GM12878 (cell line): ENCODE measurements around the gene ZBTB7B. TPM values are rescaled to one million over a fixed set of nuclear protein-coding genes. Genes with fewer than 3 reads are reported as not detected.
A peak's percentile ranks its signal among the peaks of the same experiment; 100 is the strongest.

ENCODE experiments used
- ATAC-seq: fragments of 200-7000 bp; cut with Tn5 transposase; 3 replicates; pipeline ENCODE4 v1.9.1; 2020; ENCODE audit warnings: mild to moderate bottlenecking, moderate library complexity
- BruUV-seq: library from RNA; stranded (reverse); fragments of 400-500 nt; replicated peaks from 2 replicates; lab custom pipeline; 2021; lab: Mats Ljungman, UMichigan
- CTCF ChIA-PET: fragments of 300-600 bp; sonication (Branson Sonifier 250); formaldehyde crosslinking; extraction: SDS; loops from one replicate; lab custom pipeline; 2021; ENCODE audit warnings: inconsistent platforms; lab: Yijun Ruan, JAX
- POLR2A ChIA-PET: fragments of 350-600 bp; formaldehyde crosslinking; extraction: SDS; loops from one replicate; lab custom pipeline; 2021; ENCODE audit warnings: inconsistent platforms; lab: Charles Lee
- RAD21 ChIA-PET: fragments of 300-600 bp; sonication (Branson Sonifier 250); formaldehyde crosslinking; loops from one replicate; lab custom pipeline; 2023; ENCODE audit warnings: antibody characterized with exemption; ENCODE audit not compliant: unreplicated experiment; lab: Charles Lee
- SMC1A ChIA-PET: fragments of 300-600 bp; sonication (Branson Sonifier 250); formaldehyde crosslinking; loops from one replicate; lab custom pipeline; 2023; ENCODE audit not compliant: unreplicated experiment, uncharacterized antibody; lab: Charles Lee
- DNase-seq: peaks from one replicate; pipeline ENCODE4 v3.0.0-alpha.2; 2011; ENCODE audit warnings: low read depth, low spot score
- FAIRE-seq: peaks from 3 replicates; lab custom pipeline; 2011; peaks lifted over from hg19 to GRCh38; lab: Jason Lieb, UNC
- H2AFZ ChIP-seq: 2 replicates; pipeline ENCODE4 v1.6.0; 2011; ENCODE audit warnings: low read depth, low read length, control low read depth; ENCODE audit not compliant: control insufficient read depth
- H3K27ac ChIP-seq: 2 replicates; pipeline ENCODE4 v1.5.1; 2011; ENCODE audit warnings: control low read depth; ENCODE audit not compliant: control insufficient read depth, insufficient read depth
- H3K27me3 ChIP-seq, 2 experiments: replicated peaks in 1 of 2; 2 replicates each; pipeline versions ENCODE4 v1.6.0 to v1.6.1; 2011; ENCODE audit warnings: low read length in 1 of 2; ENCODE audit not compliant: control insufficient read depth in 2 of 2, insufficient read depth in 2 of 2
- H3K36me3 ChIP-seq, 2 experiments: 2 replicates each; pipeline ENCODE4 v1.5.1; 2011; ENCODE audit warnings: low read length in 1 of 2; ENCODE audit not compliant: control insufficient read depth in 2 of 2, insufficient read depth in 2 of 2
- H3K4me1 ChIP-seq: 2 replicates; pipeline ENCODE4 v1.6.1; 2011; ENCODE audit warnings: mild to moderate bottlenecking, low read length, moderate library complexity, mixed read lengths; ENCODE audit not compliant: control insufficient read depth, insufficient read depth
- H3K4me2 ChIP-seq: 2 replicates; pipeline ENCODE4 v1.6.0; 2011; ENCODE audit warnings: control low read depth; ENCODE audit not compliant: control insufficient read depth, insufficient read depth
- H3K4me3 ChIP-seq: fragments of 200-600 bp; sonication (generic); 2 replicates; pipeline ENCODE4 v1.5.1; 2016
- H3K79me2 ChIP-seq: 2 replicates; pipeline ENCODE4 v1.6.0; 2011; ENCODE audit warnings: low read length; ENCODE audit not compliant: control insufficient read depth, insufficient read depth
- H3K9ac ChIP-seq: 2 replicates; pipeline ENCODE4 v1.8.0; 2011; ENCODE audit warnings: low read length, control low read depth, mixed read lengths; ENCODE audit not compliant: control insufficient read depth, insufficient read depth
- H3K9me3 ChIP-seq: replicated peaks from 3 replicates; pipeline ENCODE4 v1.5.1; 2011; ENCODE audit warnings: mild to moderate bottlenecking, low read length; ENCODE audit not compliant: control insufficient read depth, insufficient read depth
- H4K20me1 ChIP-seq: 2 replicates; pipeline ENCODE4 v1.6.0; 2011; ENCODE audit not compliant: control insufficient read depth, insufficient read depth
- BRCA1 ChIP-seq: IDR thresholded peaks from 2 replicates; pipeline ENCODE4 v1.6.1; 2011; ENCODE audit warnings: low read depth, low read length, improper control_type of control experiment
- CTCF ChIP-seq, 3 experiments: IDR thresholded peaks in 2 of 3; conservative IDR thresholded peaks in 1 of 3; 2 replicates each; pipeline ENCODE4 v1.5.1; 2011; ENCODE audit warnings: low read depth in 3 of 3, low read length in 3 of 3, mild to moderate bottlenecking in 3 of 3, control low read depth in 2 of 3, moderate library complexity in 2 of 3, inconsistent platforms in 1 of 3, mixed read lengths in 1 of 3; ENCODE audit not compliant: control insufficient read depth in 2 of 3, insufficient read depth in 1 of 3; ENCODE audit errors: extremely low read depth in 1 of 3
- HDAC6 ChIP-seq: fragments of 200-600 bp; sonication (generic); IDR thresholded peaks from one replicate; pipeline ENCODE4 v1.8.0; 2017; ENCODE audit warnings: antibody characterized with exemption; ENCODE audit not compliant: unreplicated experiment
- SIX5 ChIP-seq: IDR thresholded peaks from 2 replicates; pipeline ENCODE4 v1.6.1; 2011; ENCODE audit warnings: mild to moderate bottlenecking, low read depth, low read length, moderate library complexity; ENCODE audit not compliant: severe bottlenecking
- ZBTB33 ChIP-seq: fragments of 450-650 bp; IDR thresholded peaks from 2 replicates; pipeline ENCODE4 v1.6.1; 2017; ENCODE audit warnings: mild to moderate bottlenecking
- WGBS: methylation state at CpG from one replicate; pipeline ENCODE4 v1.1.6; 2016; ENCODE audit warnings: low lambda C conversion rate; ENCODE audit not compliant: insufficient replicate concordance, insufficient coverage; ENCODE audit errors: missing lambda C conversion rate; 5-methylcytosine and 5-hydroxymethylcytosine counted together
- in situ Hi-C: fragments of 300-500 bp; cut with MboI; formaldehyde crosslinking; loops from 9 replicates; pipeline ENCODE4 v1.14.3; 2018; ENCODE audit warnings: mixed read lengths
- intact Hi-C: fragments of 100-400 bp; cut with micrococcal nuclease; formaldehyde crosslinking; loops from one replicate; pipeline ENCODE4 v1.14.2; 2022; ENCODE audit not compliant: unreplicated experiment
- polyA plus RNA-seq, 11 experiments: library from polyadenylated mRNA; depleted of rRNA in 4 of 11; unstranded in 6 of 11; stranded (reverse) in 5 of 11; fragments of >200 nt; fragmentation: Nextera tagmentation in 4 of 11; fragmentation: Illumina TruSeq in 1 of 11; extraction: Ambion mirVana in 4 of 11; extraction: Trizol in 1 of 11; gene quantifications; 1 replicate in 1 of 11; 2 replicates in 10 of 11; pipeline versions ENCODE4 v1.2.1 to v1.2.3, GENCODE V29; 2011 to 2016; ENCODE audit warnings: inconsistent platforms in 2 of 11, missing spikeins in 2 of 11, low read depth in 1 of 11
- total RNA-seq, 4 experiments: library from RNA; depleted of rRNA in 3 of 4; stranded (reverse); fragments of >200 nt in 3 of 4; fragmentation: Illumina TruSeq in 1 of 4; extraction: Trizol in 1 of 4; gene quantifications; 2 replicates each; pipeline versions ENCODE4 v1.2.1 to v1.2.3, GENCODE V29; 2013 to 2021

The ZBTB7B gene
- total and polyA plus RNA-seq, 10 of the 15 experiments (the other 5 are each of a cell fraction or from before 2014, with no cell fraction given), result 0.11 to 44.9 (median 11.3) TPM

- in situ Hi-C loops (loop anchor here (5.0 kb wide), 1 partner anchor 500 kb away; no protein-coding TSS in a partner anchor), intact Hi-C loops (loop anchor here (5.0 kb wide), 3 partner anchors 90 to 395 kb away; partner anchors contain the start of genes CKS1B and SHC1)
- POLR2A ChIA-PET, result interaction anchor here (0.7 to 1.3 kb wide), 3 partner anchors 12 to 126 kb away, joined by 3 read pairs; partner anchors contain the start of gene PMVK
These were observed 59.6 kb downstream of the ZBTB7B start for GRCh38 chr1:155062151-155062686.

More at GRCh38 chr1:155062151-155062686, 59.6 kb downstream of the ZBTB7B start:
- Histone ChIP-seq H3K4me1 (peaks cover 16% of the 10 kb centered on the region), H4K20me1 (no peaks in the 10 kb centered on the region), H3K9me3 (no peaks in the 10 kb centered on the region), H3K79me2 (no peaks in the 10 kb centered on the region), H3K9ac (no peak overlapping the region), H3K27ac (no peak overlapping the region), H3K4me3 (no peak overlapping the region), H3K4me2 (peak overlapping the region; percentile 69), H2AFZ (no peak overlapping the region), H3K27me3 (no peaks in the 10 kb centered on the region), H3K36me3 (no peaks in the 10 kb centered on the region; a peak in 1 of 4 replicates)
- FAIRE-seq (no peak), DNase-seq (no peak), ATAC-seq (0 out of 3 replicates have a peak, but pooled peaks have one; percentile 13)
- RAD21 ChIA-PET, result interaction anchor here (0.5 to 4.7 kb wide), 20 partner anchors 10 to 581 kb away, joined by 3 to 63 read pairs (median 4); partner anchors contain the start of genes ADAM15, FLAD1, KRTCAP2 and PBXIP1
- 46% methylated on average over 21 of the region's 29 CpGs for WGBS
- TF ChIP-seq BRCA1 (no peak), ZBTB33 (peak; percentile 91), HDAC6 (no peak), CTCF (IDR thresholded peaks at IDR 0.05 in 2 of 3, conservative IDR thresholded peaks at IDR 0.05 in 1 of 3; ENCODE audit: control insufficient read depth in 2 of 3, extremely low read depth in 1 of 3, insufficient read depth in 1 of 3, low read depth in 3 of 3, low read length in 3 of 3) (peak in 1 of 3 experiments; percentile 31; a peak in 1 of 6 replicates), SIX5 (no peak)
- BruUV-seq, result no TSS peak
- CTCF ChIA-PET, result interaction anchor here (0.5 to 15.5 kb wide), 52 partner anchors 8 to 583 kb away, joined by 3 to 195 read pairs (median 4); partner anchors contain the start of genes ADAM15, CKS1B, EFNA3 and FLAD1
- SMC1A ChIA-PET, result interaction anchor here (0.6 to 3.5 kb wide), 20 partner anchors 8 to 503 kb away, joined by 3 to 15 read pairs (median 4); partner anchors contain the start of genes ADAM15, FLAD1 and PBXIP1
